ENCODE results near the gene SERPINE2. TPM values are rescaled to one million over a fixed set of nuclear protein-coding genes. Genes with fewer than 3 reads are reported as not detected.

Gene SERPINE2
- polyA plus RNA-seq, 5 donors, result 79.3 to 111 (median 89.9) TPM

DNA sequence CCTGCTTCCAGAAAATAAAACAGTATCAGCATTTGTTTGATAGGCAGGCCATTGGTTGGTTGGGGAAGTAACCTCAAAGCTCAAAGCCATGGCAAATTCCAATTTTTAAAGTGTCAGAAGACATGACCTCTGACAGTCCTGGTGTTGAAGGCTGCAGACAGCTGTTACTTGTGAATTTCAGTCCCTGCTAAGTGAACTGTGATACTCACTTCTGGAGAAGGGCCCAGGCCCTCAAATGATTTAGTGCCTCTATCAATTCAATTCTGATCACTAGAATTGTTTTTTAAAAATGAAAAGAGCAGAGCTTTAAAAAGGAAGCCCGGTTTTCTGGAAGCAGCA is 58.7 kb downstream of the SERPINE2 start:
- DNase-seq, result no peak

DNA sequence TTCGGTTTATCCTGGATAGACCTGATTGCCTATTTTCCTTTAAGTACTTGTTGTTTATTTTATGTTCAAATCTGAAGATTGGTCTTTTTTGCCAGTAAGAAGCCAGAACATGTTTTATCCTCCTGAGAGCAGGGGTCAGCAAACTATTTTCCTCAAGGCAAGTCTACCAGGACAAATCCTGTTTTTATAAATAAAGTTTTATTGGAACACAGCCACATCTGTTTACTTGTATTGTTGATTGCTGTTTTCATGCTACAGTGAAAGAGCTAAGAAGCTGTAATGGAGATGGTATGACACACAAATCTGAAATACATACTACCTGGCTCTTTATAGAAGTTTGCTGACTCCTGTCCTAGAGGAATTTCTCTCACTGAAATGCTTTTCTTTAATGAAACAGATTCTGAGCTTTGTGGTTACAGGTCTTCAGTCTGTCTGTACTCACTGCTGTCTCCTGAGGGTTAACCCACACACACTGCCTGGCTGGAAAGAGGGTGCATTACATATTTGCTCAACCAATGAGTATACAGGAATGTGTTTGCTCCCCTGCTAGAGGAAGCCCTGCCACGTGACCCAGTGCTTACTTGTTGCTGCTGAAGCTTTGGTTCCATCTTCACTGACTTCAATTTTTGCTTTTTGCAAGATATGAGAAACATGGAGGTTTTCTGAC is 59.2 kb downstream of the SERPINE2 start:
- DNase-seq, result no peak

DNA sequence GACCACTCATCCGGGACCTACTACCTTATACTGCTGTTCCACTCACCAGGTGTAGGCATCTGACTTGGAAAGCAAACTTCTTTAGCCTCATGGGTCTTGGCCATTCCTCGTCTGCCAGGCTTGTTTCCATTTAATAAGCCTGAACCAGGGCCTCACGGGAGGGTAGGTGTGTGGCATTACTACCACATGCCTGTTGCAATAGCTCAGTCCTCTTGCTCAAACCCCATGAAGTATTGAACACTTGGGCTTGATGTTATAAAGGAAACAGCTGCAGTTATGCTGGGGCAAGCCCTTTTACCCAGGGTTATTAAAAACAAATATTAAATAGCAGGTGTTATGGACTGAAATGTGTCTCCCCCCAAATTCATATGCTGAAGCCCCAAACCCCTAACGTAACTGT is 60.6 kb downstream of the SERPINE2 start:
- DNase-seq, result no peak

DNA sequence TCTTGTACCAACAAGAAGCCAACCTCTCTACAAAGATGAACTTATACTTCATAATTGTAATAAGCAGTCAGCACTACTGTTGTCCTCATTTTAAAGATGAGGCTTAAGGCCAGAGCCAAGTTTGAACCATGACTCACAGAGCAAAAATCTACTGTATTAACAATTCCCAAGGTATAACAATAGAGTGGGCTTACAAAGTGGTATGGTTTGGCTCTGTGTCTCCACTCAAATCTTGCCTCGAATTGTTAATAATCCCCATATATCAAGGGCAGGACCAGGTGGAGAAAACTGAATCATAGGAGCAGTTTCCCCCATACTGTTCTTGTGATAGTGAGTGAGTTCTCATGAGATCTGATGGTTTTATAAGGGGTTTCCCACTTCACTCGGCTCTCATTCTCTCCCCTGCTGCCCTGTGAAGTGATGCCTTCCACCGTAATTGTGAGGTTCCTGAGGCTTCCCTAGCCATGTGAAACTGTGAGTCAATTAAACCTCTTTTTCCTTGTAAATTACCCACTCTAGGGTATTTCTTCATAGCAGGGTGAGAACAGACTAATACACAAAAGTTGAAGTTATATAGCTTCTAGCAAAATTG is 62.4 kb downstream of the SERPINE2 start:
- DNase-seq, result no peak

DNA sequence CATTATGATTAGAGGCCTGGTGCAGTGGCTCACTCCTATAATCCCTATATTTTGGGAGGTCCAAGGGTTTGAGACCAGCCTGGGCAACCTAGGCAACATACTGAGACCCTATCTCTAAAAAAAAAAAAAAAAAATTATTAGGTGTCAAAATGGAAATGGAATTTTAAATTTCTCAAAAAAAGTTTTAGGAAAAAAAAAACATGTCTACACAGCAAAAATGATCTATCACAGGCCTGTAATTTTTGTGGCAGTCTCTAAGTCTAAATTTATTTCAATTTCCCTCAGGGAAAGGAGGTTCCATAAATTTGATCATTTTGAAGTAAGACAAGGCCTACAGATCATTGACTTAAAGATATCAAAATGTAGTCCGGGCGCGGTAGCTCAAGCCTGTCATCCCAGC is 65.5 kb downstream of the SERPINE2 start:
- no peak for DNase-seq

DNA sequence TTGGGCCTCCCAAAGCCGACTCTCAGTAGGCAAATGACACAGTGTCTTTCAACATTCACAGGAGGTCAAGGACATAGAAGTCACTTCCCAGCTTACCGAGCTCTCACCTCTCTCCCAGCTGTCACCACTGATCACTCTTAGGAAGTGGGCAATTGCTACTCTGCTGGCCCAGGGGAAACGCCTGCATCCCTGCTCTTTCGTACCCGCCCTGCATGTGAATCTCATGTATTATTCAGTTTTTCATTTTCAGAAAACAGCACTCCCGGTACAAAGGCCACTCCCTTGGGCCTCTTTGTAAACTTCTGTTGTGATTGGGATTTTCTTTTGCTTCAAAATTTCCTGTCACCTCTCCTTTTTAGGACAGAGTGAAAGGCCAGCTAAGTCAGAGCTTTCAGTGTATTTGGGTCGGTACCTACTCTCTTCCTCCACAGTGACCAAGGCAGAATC is 66.4 kb downstream of the SERPINE2 start:
- no peak for DNase-seq

DNA sequence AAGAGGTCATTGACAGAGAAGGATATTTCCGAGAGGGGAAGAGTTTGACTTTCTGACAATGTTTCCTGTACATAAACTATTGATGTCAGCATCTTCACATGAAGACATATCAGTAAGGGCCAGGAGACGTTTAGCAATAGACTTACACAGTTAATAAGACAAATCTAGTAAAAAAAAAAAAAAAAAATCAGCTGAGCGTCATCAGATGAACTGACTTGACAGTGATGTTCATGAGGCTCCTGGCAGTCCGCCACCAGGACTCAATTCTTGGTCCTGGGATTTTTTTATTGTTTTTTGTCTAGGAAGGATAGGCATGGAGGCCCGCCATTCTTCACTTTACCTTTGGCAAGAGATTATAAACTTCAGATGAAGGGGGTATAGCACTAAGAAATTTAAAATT is 67.4 kb downstream of the SERPINE2 start:
- no peak for DNase-seq

DNA sequence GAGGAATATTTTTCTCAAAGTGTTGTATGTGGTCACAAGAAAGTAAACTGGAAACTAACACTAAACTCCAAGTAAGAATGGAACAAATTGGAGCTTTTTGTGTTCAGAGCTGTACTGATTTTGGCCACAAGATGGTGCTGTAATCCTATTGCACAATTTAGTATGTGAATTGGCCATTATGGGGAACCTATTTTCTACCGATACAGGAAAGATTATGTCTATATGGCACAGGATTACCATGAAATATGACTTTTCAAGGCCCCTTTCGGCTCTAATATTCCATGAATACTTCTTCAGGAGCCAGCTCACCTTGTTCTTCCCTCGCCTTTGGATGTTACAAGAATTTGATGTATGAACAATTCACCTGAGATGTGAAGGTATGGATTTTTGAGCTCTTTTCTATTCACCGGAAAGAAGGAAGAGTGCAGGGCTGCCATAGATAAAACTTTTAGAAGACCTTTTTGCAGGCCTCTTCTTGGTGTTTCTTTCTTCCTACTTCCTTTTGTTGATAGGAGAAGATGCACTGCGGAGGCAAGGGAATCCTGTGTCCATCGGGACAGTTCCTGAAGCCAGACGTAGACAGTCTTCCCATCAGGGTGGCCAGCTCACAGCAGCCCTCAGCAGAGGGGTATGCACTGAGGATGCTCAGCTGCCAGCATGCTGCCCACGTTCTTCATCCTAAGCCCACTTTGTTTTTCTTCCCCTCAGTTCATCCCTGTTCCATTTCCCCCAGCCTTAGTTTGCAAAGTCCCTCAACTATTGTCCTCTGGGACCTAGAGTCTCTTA is 68.5 kb downstream of the SERPINE2 start:
- peak; percentile 36 to 56 for DNase-seq

DNA sequence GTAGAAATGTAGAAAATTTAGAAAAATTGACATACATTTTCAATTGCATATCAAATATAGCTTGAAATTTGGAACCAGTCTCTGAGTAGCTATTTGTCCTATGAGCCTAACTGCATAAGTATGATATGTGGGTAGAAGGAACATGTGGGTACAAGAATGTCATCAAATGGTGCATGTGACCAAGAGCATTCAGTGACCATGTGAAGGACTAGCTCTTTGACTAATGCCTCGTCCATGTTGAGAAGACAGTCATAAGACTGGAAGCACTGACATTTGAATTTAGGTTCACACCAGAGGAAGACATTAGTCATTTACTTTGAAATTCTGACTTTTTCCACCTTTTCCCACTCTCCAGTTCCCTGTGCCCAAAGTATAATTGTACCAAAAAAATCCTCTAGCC is 69.2 kb downstream of the SERPINE2 start:
- DNase-seq, result no peak

DNA sequence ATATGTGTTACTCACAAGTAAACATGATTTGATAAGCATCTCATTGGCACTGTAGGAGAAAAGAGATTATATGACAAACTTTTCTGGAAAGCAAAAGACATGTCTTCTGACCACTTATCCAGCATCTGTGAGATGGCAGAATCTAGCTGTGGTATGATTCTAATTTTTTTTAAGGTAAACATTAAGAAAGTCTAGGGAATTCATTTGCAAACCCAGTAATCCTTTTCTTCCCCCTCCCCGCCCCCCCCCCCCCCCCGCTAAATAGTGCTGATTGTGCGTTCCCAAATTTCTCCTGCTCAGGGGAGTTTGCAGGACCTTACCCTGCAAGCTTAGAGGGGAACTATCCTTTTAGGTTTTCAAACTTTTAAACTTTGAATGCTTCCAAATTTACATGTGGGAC is 69.8 kb downstream of the SERPINE2 start:
- DNase-seq, result no peak

DNA sequence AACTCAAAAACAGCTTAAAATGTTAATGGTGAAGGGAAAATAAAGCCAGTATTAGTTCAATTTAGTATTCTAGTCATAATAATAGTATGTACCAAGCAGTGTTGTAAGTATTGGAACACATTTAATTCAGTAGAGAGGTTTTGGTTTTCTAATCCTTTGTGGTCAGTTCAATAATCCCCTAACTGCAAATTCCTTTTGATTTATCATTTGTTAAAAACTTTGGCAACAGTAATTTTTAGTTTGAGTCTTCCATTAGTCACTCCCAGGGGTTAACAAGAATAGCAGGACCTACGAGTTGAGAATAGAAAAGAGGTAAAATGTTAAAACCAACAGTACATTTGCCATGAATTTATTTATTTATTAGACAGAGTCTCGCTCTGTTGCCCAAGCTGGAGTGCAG is 71.1 kb downstream of the SERPINE2 start:
- no peak for DNase-seq

DNA sequence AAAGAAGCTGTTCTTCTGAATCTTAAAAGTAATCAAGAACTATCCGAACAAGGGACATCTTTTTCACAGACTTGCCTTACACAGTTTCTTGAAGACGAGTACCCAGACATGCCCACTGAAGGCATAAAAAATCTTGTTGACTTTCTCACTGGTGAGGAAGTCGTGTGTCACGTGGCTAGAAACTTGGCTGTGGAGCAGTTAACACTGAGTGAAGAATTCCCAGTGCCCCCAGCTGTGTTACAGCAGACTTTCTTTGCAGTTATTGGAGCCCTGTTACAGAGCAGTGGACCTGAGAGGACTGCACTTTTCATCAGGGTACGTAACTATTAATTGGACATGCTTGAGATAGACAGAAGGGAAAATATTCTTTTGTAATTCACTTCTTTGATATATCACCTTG is 79.4 kb downstream of the SERPINE2 start:
- no peak for DNase-seq

DNA sequence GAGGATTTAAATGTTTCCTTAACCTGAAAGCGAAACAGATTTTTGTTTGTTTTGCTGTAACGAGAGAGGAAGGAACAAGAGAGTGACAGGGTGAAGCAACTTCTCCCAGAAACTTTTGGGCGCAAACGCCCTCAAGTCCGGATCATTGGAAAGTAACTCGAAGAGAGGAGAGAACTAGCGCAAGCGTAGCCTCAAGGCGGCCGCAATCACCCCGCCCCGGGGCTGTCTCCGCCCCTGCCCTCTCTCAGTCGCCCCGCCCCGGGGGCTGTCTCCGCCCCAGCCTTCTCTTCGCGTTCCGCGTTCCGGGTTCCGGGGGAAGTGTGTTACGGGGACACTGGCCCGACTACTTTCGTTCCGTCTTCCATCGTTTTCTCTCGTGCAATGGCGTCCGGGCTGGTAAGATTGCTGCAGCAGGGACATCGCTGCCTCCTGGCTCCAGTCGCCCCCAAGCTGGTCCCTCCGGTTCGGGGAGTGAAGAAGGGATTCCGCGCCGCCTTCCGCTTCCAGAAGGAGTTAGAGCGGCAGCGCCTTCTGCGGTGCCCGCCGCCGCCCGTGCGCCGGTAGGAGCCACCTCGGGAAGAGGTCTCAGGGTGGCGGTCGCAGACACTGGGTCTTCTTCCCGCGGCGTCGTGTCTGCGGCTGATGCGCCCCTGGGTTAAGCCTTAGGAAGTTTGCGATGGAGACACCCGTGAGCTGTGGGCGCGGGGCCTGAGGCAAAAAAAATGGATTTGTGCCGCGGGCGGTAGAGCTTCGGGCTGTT is 81.8 kb downstream of the SERPINE2 start, which contains the start of gene MRPL44:
TSS of gene MRPL44 (plus strand) at position 372 of the 760 bp plus-strand sequence. CDS start at position 382, 10 bp downstream.
- peak; percentile 95 to 96 for DNase-seq

DNA sequence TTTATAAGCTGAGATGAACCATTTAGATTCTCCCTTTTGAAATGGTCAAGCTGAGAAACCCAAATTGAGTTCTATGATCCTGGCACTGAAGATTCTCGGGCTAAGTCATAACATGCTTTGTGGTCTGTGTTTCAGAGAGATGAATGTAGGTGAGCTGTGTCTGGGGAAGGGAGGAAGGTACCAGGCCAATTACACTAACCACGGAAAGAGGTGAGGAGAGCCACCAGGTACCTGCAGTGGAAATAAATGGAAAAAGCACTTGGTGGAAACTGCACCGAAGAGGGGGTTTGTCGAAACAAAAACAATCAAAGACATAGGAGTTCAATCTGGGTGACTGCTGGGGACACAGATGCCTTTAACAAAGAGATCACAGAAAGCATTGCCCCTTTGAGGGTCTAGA is 82.8 kb downstream of the SERPINE2 start:
- DNase-seq, result no peak

DNA sequence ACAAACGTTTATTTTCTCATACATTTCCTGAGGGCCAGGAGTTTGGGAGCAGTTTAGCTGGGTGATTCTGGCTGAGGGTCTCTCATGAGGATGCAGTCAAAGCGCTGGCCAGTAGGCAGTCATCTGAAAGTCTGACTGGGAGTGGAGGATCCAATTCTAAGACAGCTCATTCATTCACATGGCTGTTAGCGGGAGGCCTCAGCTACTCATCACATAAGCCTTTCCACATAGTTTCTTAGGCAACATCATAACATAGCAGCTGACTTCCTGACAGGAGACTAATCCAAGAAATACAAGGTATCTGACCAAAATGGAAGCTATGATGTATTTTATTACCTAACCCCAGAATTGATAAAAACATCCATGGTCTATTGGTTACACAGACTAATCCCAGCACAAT is 84.7 kb downstream of the SERPINE2 start:
- DNase-seq, result no peak

DNA sequence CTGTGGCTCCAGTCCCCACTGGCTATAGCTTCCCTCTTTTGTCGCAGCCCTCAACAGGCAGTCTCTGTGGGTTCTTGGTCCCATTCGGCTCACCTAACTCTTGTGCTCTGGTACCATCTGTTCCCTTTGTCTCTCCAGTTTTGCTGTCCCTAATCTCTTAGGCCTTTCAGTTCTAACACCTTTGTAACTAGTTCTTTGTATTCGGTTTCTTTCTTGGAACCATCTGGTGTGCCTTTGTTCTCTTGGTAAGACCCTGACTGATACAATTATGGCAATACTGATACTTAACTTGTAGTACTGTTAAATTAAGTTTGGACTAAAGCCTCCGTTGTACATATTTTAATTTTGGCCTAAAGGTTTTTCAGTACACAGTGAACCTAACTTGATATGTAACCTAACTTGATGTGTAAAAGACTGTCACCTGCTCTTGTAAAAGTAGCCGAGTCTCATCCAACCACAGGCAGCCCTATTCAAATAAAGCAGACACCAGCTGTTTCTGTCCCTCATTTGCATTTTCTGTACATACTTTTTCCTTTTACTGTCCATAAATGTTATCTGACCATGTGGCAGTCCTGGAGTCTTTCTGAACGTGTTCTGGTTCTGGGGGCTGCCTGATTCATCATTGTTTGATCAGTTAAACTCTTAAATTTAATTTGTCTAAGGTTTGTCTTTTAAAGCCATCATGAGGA is 86.7 kb downstream of the SERPINE2 start:
- no peak for DNase-seq

DNA sequence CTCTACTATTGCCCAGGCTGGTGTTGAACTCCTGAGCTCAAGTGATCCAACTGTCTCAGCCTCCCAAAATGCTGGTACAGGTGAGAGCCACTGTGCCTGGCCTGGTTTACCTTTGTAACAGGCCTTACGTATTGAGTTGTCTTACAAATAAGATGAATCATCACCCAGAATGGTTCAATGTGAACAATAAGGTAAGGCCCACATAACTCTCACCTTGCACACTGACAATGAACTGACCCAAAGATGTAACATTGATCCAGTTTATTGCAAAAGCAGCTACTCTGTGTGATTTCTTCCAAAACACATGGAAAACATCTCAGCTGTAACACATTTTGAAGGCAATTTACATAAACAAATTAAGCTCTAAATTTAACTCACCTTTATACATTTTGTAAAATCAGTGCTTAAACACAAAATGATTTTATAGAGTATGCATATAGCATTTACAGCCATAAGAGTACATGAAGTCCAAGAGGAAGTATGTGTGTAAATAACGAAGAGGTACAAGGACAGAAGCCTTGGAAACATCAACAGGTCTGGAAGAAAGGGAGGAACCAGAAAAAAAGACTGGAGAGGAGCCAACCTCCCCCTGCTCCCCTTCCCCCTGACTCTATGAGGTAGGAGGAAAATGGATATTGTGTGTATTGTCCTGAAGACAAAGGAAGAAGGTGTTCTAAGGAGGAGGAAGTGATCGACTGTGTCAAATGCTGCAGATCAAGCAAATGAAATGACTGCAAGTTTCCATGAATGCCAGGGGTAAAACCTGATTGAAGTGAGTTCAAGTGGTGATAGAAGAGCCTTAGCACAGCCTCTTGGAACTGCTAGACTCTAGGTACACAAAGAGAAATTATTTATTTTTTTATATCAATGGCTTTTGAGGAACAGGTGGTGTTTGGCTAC is 88.4 kb downstream of the SERPINE2 start:
- DNase-seq, result no peak

DNA sequence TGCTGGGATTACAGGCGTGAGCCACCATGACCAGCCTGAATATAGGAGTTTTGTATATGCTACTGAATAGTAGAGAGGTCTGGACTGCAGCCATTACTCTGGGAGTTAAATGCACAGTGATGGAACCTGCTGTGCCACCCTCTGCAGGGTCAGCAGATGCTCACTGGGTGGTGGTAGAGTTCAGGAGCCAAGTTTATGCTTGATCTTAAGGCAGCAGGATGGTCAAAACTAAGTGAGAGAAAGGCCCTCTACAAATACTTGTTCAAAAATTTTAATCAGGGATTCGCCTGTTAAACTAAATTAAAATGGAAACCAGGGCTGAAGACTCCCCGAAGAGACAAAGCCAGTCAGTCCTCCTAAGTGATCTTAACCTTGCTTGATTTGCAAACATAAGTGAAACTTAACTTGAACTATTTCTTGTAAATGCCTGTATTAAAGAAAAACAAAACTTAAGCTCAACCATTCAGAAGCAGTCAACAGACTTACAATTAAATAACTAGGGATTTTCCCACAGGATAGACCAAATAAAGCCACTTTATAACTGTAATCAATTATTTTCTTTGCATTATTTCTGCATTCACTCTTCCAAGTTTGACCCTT is 89.7 kb downstream of the SERPINE2 start:
- DNase-seq, result no peak

DNA sequence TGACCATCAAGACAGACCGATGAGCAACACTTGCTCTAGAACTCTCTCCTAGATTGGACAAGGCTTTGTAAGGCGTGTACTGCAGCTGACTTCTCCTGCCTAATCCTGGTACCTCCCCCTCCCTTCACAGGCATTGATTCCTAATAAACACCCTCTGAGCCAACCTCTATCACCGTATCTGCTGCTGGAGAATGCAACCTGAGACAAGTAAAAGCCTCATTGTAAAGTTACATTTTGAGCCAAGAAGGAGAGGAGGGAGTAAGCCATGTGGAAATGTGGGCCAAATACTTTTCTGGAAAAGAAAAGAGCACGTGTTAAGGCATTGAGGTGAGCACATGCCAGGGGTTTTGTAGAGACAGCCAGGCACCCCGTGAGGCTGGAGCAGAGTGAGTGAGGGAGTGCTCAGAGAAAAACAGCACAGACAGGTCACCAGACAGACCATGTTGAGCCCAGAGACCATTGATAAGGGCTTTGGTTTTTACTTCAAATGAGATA is 91.3 kb downstream of the SERPINE2 start:
- no peak for DNase-seq

DNA sequence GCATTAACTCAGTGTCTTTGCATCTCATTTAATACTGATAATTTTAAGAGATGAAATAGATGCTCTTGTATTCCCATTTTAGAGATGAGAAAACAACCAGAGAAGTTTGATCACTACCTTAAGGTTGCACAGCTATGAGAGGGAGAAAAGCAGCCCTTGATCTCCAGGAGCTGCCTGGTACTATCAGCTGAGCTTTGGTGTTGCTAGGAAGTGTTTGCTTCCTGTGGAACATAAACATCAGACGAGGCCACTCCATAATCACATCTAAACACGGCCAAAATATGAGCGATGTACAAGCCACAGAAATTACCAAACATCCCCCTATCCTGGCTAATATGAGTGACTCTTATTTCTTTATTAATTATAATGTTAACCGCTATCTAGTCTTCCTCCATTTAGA is 93.3 kb downstream of the SERPINE2 start:
- DNase-seq, result no peak
